ENCODE measurements around the gene CIROP. TPM values are rescaled to one million over a fixed set of nuclear protein-coding genes. Genes with fewer than 3 reads are reported as not detected.

Gene CIROP
- total RNA-seq, 1 experiment from 2014 or later, result not detected

GRCh38 chr14:23105348-23105824, 597 bp upstream of the CIROP start:
- intact Hi-C loops (cut with micrococcal nuclease), result no loop called here
- TF ChIP-seq CTCF (IDR thresholded peaks at IDR 0.05; ENCODE audit: unreplicated experiment), result no peak
- Mint-ChIP-seq H3K27me3 (ENCODE audit: insufficient read depth, unreplicated experiment) (no peaks in the 10 kb centered on the region), H3K27ac (ENCODE audit: low read depth, unreplicated experiment) (no peak overlapping the region), H3K36me3 (ENCODE audit: insufficient read depth, unreplicated experiment) (peaks cover 8% of the 10 kb centered on the region), H3K9me3 (ENCODE audit: unreplicated experiment) (no peaks in the 10 kb centered on the region), H3K4me3 (ENCODE audit: unreplicated experiment) (no peak overlapping the region), H3K4me1 (ENCODE audit: insufficient read depth, unreplicated experiment) (no peaks in the 10 kb centered on the region)
- BruUV-seq (replicated peaks), result no TSS peak
- ChIA-PET CTCF (no interaction called here), POLR2A (no interaction called here)
- no peak for DNase-seq (ENCODE audit: unreplicated experiment)

- H3K27me3 Mint-ChIP-seq (ENCODE audit: insufficient read depth, unreplicated experiment), result no peaks in the 10 kb centered on the region
- H3K27ac Mint-ChIP-seq (ENCODE audit: low read depth, unreplicated experiment), result no peak overlapping the region
- intact Hi-C loops (cut with micrococcal nuclease), result no loop called here
- no peaks in the 10 kb centered on the region for H3K9me3 Mint-ChIP-seq (ENCODE audit: unreplicated experiment)
- BruUV-seq (replicated peaks), result no TSS peak
- TF ChIP-seq CTCF (IDR thresholded peaks at IDR 0.05; ENCODE audit: unreplicated experiment), result no peak
- ChIA-PET CTCF (interaction anchor here (0.6 to 1.9 kb wide), 3 partner anchors 36 to 1129 kb away, joined by 3 to 5 read pairs (median 3); partner anchors contain the start of gene GMPR2), POLR2A (no interaction called here)
- H3K4me3 Mint-ChIP-seq (ENCODE audit: unreplicated experiment), result no peak overlapping the region
- H3K36me3 Mint-ChIP-seq (ENCODE audit: insufficient read depth, unreplicated experiment), result peaks cover 17% of the 10 kb centered on the region
- H3K4me1 Mint-ChIP-seq (ENCODE audit: insufficient read depth, unreplicated experiment), result peaks cover 4% of the 10 kb centered on the region
- DNase-seq (ENCODE audit: unreplicated experiment), result no peak
Measured at GRCh38 chr14:23104070-23104590, 659 bp downstream of the CIROP start.

- TF ChIP-seq CTCF (IDR thresholded peaks at IDR 0.05; ENCODE audit: unreplicated experiment), result no peak
- POLR2A ChIA-PET, result interaction anchor here (0.8 kb wide), 1 partner anchor 9 kb away, joined by 3 read pairs; the partner anchor contains the start of gene ACIN1
- CTCF ChIA-PET, result interaction anchor here (0.6 to 1.9 kb wide), 4 partner anchors 35 to 1129 kb away, joined by 3 to 6 read pairs (median 4); partner anchors contain the start of gene GMPR2
- no peak overlapping the region for H3K4me3 Mint-ChIP-seq (ENCODE audit: unreplicated experiment)
- no peaks in the 10 kb centered on the region for H3K27me3 Mint-ChIP-seq (ENCODE audit: insufficient read depth, unreplicated experiment)
- peaks cover 23% of the 10 kb centered on the region for H3K36me3 Mint-ChIP-seq (ENCODE audit: insufficient read depth, unreplicated experiment)
- H3K9me3 Mint-ChIP-seq (ENCODE audit: unreplicated experiment), result no peaks in the 10 kb centered on the region
- DNase-seq (ENCODE audit: unreplicated experiment), result no peak
- no peak overlapping the region for H3K27ac Mint-ChIP-seq (ENCODE audit: low read depth, unreplicated experiment)
- peaks cover 4% of the 10 kb centered on the region for H3K4me1 Mint-ChIP-seq (ENCODE audit: insufficient read depth, unreplicated experiment)
- intact Hi-C loops (cut with micrococcal nuclease), result no loop called here
- no TSS peak for BruUV-seq (replicated peaks)
Measured at GRCh38 chr14:23103581-23103980, 1.2 kb downstream of the CIROP start.

GRCh38 chr14:23102801-23103200, 2.0 kb downstream of the CIROP start:
- BruUV-seq (replicated peaks), result no TSS peak
- TF ChIP-seq CTCF (IDR thresholded peaks at IDR 0.05; ENCODE audit: unreplicated experiment), result no peak
- peaks cover 4% of the 10 kb centered on the region for H3K4me1 Mint-ChIP-seq (ENCODE audit: insufficient read depth, unreplicated experiment)
- CTCF ChIA-PET, result interaction anchor here (0.7 to 3.8 kb wide), 4 partner anchors 17 to 45 kb away, joined by 3 to 15 read pairs (median 6); no protein-coding TSS in a partner anchor
- H3K27me3 Mint-ChIP-seq (ENCODE audit: insufficient read depth, unreplicated experiment), result no peaks in the 10 kb centered on the region
- no peak overlapping the region for H3K27ac Mint-ChIP-seq (ENCODE audit: low read depth, unreplicated experiment)
- intact Hi-C loops (cut with micrococcal nuclease), result no loop called here
- DNase-seq (ENCODE audit: unreplicated experiment), result no peak
- POLR2A ChIA-PET, result interaction anchor here (0.8 kb wide), 1 partner anchor 8 kb away, joined by 3 read pairs; the partner anchor contains the start of gene ACIN1
- H3K9me3 Mint-ChIP-seq (ENCODE audit: unreplicated experiment), result no peaks in the 10 kb centered on the region
- H3K36me3 Mint-ChIP-seq (ENCODE audit: insufficient read depth, unreplicated experiment), result peaks cover 29% of the 10 kb centered on the region
- no peak overlapping the region for H3K4me3 Mint-ChIP-seq (ENCODE audit: unreplicated experiment)
